IMR-90 (cell line): Measurements from ENCODE around the gene PSMD9. TPM values are rescaled to one million over a fixed set of nuclear protein-coding genes. Genes with fewer than 3 reads are reported as not detected.

ENCODE experiments used
- ATAC-seq: fragments of 200-7000 bp; cut with Tn5 transposase; 2 replicates; pipeline ENCODE4 v1.9.1; 2020; ENCODE audit warnings: low read depth, mild to moderate bottlenecking, moderate library complexity
- BruUV-seq: library from RNA; stranded (reverse); fragments of 400-500 nt; replicated peaks from 2 replicates; lab custom pipeline; 2021; lab: Mats Ljungman, UMichigan
- CTCF ChIA-PET: fragments of 300-600 bp; formaldehyde crosslinking; extraction: SDS; loops from one replicate; lab custom pipeline; 2021; ENCODE audit warnings: antibody characterized with exemption; lab: Yijun Ruan, JAX
- POLR2A ChIA-PET: fragments of 300-600 bp; sonication (Branson Sonifier 250); formaldehyde crosslinking; loops from one replicate; lab custom pipeline; 2022; ENCODE audit warnings: antibody characterized with exemption; ENCODE audit not compliant: unreplicated experiment; lab: Charles Lee
- DNase-seq: peaks from one replicate; pipeline ENCODE4 v3.0.0; 2013
- H2AFZ ChIP-seq: replicated peaks from 2 replicates; pipeline ENCODE3; 2013; ENCODE audit warnings: low read length, mild to moderate bottlenecking; ENCODE audit not compliant: poor library complexity
- H2AK5ac ChIP-seq: 2 replicates; pipeline ENCODE4 v1.6.1; 2013; ENCODE audit warnings: low read depth, low read length, inconsistent platforms
- H2AK9ac ChIP-seq: replicated peaks from 2 replicates; pipeline ENCODE3; 2013; ENCODE audit warnings: mild to moderate bottlenecking, low read depth, low read length, moderate library complexity; ENCODE audit not compliant: poor library complexity
- H2BK120ac ChIP-seq: 2 replicates; pipeline ENCODE4 v1.6.1; 2013; ENCODE audit warnings: low read depth, low read length, inconsistent platforms
- H2BK15ac ChIP-seq: 3 replicates; pipeline ENCODE4 v1.6.1; 2013; ENCODE audit warnings: low read depth, low read length, inconsistent platforms
- H2BK20ac ChIP-seq: 2 replicates; pipeline ENCODE4 v1.6.1; 2013; ENCODE audit warnings: low read depth, mild to moderate bottlenecking, inconsistent platforms, low read length, moderate library complexity
- H2BK5ac ChIP-seq: 2 replicates; pipeline ENCODE4 v1.6.1; 2013; ENCODE audit warnings: mild to moderate bottlenecking, low read depth, low read length, inconsistent platforms; ENCODE audit not compliant: poor library complexity, severe bottlenecking
- H3K14ac ChIP-seq: replicated peaks from 2 replicates; pipeline ENCODE4 v1.6.1; 2013; ENCODE audit warnings: low read depth, low read length, inconsistent platforms
- H3K18ac ChIP-seq: 2 replicates; pipeline ENCODE4 v1.6.1; 2013; ENCODE audit warnings: low read depth, low read length, control low read depth
- H3K23ac ChIP-seq: 2 replicates; pipeline ENCODE4 v1.6.1; 2013; ENCODE audit warnings: low read depth, low read length, inconsistent platforms
- H3K27ac ChIP-seq: 2 replicates; pipeline ENCODE4 v1.5.1; 2013; ENCODE audit warnings: mild to moderate bottlenecking, control low read depth, low read length; ENCODE audit not compliant: insufficient read depth
- H3K27me3 ChIP-seq: 2 replicates; pipeline ENCODE4 v1.6.1; 2013; ENCODE audit warnings: low read length; ENCODE audit not compliant: control insufficient read depth, insufficient read depth
- H3K36me3 ChIP-seq: 2 replicates; pipeline ENCODE4 v1.6.1; 2013; ENCODE audit warnings: low read length, mixed read lengths; ENCODE audit not compliant: control insufficient read depth, insufficient read depth
- H3K4ac ChIP-seq: 2 replicates; pipeline ENCODE4 v1.6.1; 2013; ENCODE audit warnings: low read depth, low read length, inconsistent platforms
- H3K4me1 ChIP-seq: 2 replicates; pipeline ENCODE4 v1.6.1; 2013; ENCODE audit warnings: low read length, mixed read lengths; ENCODE audit not compliant: control insufficient read depth, insufficient read depth
- H3K4me2 ChIP-seq: 2 replicates; pipeline ENCODE4 v1.6.1; 2013; ENCODE audit warnings: low read depth, mild to moderate bottlenecking, control low read depth, low read length, moderate library complexity
- H3K4me3 ChIP-seq: 2 replicates; pipeline ENCODE4 v1.5.1; 2013; ENCODE audit warnings: low read depth, mild to moderate bottlenecking, control low read depth, low read length, moderate library complexity; ENCODE audit not compliant: insufficient read depth
- H3K56ac ChIP-seq: 2 replicates; pipeline ENCODE4 v1.6.1; 2013; ENCODE audit warnings: low read length, inconsistent platforms; ENCODE audit not compliant: insufficient read depth; ENCODE audit errors: extremely low read depth
- H3K79me1 ChIP-seq, 2 experiments: 2 replicates each; pipeline ENCODE4 v1.6.1; 2013; ENCODE audit warnings: low read length in 2 of 2, inconsistent platforms in 1 of 2, low read depth in 1 of 2
- H3K9ac ChIP-seq: 2 replicates; pipeline ENCODE4 v1.6.1; 2013; ENCODE audit warnings: low read depth, low read length, control low read depth
- H3K9me1 ChIP-seq: 2 replicates; pipeline ENCODE4 v1.6.1; 2013; ENCODE audit warnings: low read length, inconsistent platforms; ENCODE audit not compliant: insufficient read depth
- H3K9me3 ChIP-seq: 2 replicates; pipeline ENCODE4 v1.6.1; 2013; ENCODE audit warnings: low read length; ENCODE audit not compliant: control insufficient read depth, insufficient read depth
- H4K20me1 ChIP-seq: 2 replicates; pipeline ENCODE4 v1.6.1; 2013; ENCODE audit warnings: low read length, inconsistent platforms; ENCODE audit not compliant: insufficient read depth
- H4K5ac ChIP-seq: 2 replicates; pipeline ENCODE4 v1.6.1; 2013; ENCODE audit warnings: mild to moderate bottlenecking, low read depth, low read length, control low read depth
- H4K8ac ChIP-seq, 2 experiments: 2 replicates each; pipeline ENCODE4 v1.6.1; 2013; ENCODE audit warnings: low read depth in 2 of 2, low read length in 2 of 2, control low read depth in 1 of 2, inconsistent platforms in 1 of 2
- H4K91ac ChIP-seq: 2 replicates; pipeline ENCODE4 v1.6.1; 2013; ENCODE audit warnings: low read depth, low read length, inconsistent platforms; ENCODE audit not compliant: insufficient read depth
- BHLHE40 ChIP-seq: fragments of 150-350 bp; IDR thresholded peaks from 2 replicates; pipeline ENCODE4 v1.6.1; 2016; ENCODE audit warnings: mild to moderate bottlenecking, low read depth, low read length
- CEBPB ChIP-seq: IDR thresholded peaks from 2 replicates; pipeline ENCODE4 v1.6.1; 2012; ENCODE audit warnings: low read depth, low read length, improper control_type of control experiment
- CHD1 ChIP-seq: IDR thresholded peaks from 2 replicates; pipeline ENCODE4 v1.6.1; 2012; ENCODE audit warnings: low read depth, low read length, improper control_type of control experiment
- CTCF ChIP-seq: conservative IDR thresholded peaks from 2 replicates; pipeline ENCODE4 v1.5.1; 2012; ENCODE audit warnings: mild to moderate bottlenecking, low read depth, low read length, improper control_type of control experiment
- ELK1 ChIP-seq: fragments of 150-350 bp; IDR thresholded peaks from 2 replicates; pipeline ENCODE4 v1.6.1; 2016; ENCODE audit warnings: low read depth, mild to moderate bottlenecking, low read length, moderate library complexity, borderline replicate concordance
- FOS ChIP-seq: fragments of 150-350 bp; IDR thresholded peaks from 2 replicates; pipeline ENCODE4 v1.6.1; 2016; ENCODE audit warnings: low read depth, low read length
- MAFK ChIP-seq: IDR thresholded peaks from 2 replicates; pipeline ENCODE4 v1.6.1; 2012; ENCODE audit warnings: low read depth, low read length, improper control_type of control experiment
- MAZ ChIP-seq: IDR thresholded peaks from 2 replicates; pipeline ENCODE4 v1.6.1; 2012; ENCODE audit warnings: low read depth, mild to moderate bottlenecking, low read length, improper control_type of control experiment, moderate library complexity, borderline replicate concordance
- MXI1 ChIP-seq: IDR thresholded peaks from 2 replicates; pipeline ENCODE4 v1.6.1; 2012; ENCODE audit warnings: low read depth, mild to moderate bottlenecking, low read length, moderate library complexity, borderline replicate concordance
- NFE2L2 ChIP-seq: fragments of 150-350 bp; IDR thresholded peaks from 2 replicates; pipeline ENCODE4 v1.6.1; 2016; ENCODE audit warnings: low read depth, mild to moderate bottlenecking, low read length
- POLR2A ChIP-seq: IDR thresholded peaks from 2 replicates; pipeline ENCODE4 v1.6.1; 2012; ENCODE audit warnings: mild to moderate bottlenecking, low read depth, low read length
- RAD21 ChIP-seq: IDR thresholded peaks from 2 replicates; pipeline ENCODE4 v1.6.1; 2012; ENCODE audit warnings: low read length, improper control_type of control experiment
- RCOR1 ChIP-seq: IDR thresholded peaks from 2 replicates; pipeline ENCODE4 v1.6.1; 2012; ENCODE audit warnings: mild to moderate bottlenecking, low read length, improper control_type of control experiment; ENCODE audit not compliant: insufficient replicate concordance
- RFX5 ChIP-seq: IDR thresholded peaks from 2 replicates; pipeline ENCODE4 v1.8.0; 2012; ENCODE audit warnings: low read depth, mild to moderate bottlenecking, low read length, moderate library complexity
- SMC3 ChIP-seq: fragments of 150-350 bp; IDR thresholded peaks from 2 replicates; pipeline ENCODE4 v1.6.1; 2016; ENCODE audit warnings: low read depth, mild to moderate bottlenecking, antibody characterized with exemption, low read length, moderate library complexity
- WGBS, 2 experiments: methylation state at CpG; one replicate each; pipeline versions ENCODE4 v1.1.5 to v1.1.7; 2013; ENCODE audit warnings: missing lambda C conversion rate in 2 of 2; ENCODE audit not compliant: insufficient read length in 1 of 2; ENCODE audit errors: extremely low coverage in 2 of 2; 5-methylcytosine and 5-hydroxymethylcytosine counted together
- dilution Hi-C: fragments of 300-500 bp; cut with HindIII; formaldehyde crosslinking; loops from one replicate; pipeline ENCODE4 v1.14.3; 2018; ENCODE audit warnings: low sequenced_read_pairs; ENCODE audit not compliant: unreplicated experiment
- in situ Hi-C: fragments of 300-500 bp; cut with MboI; formaldehyde crosslinking; loops from 3 replicates; pipeline ENCODE4 v1.14.3; 2019; ENCODE audit warnings: low sequenced_read_pairs, inconsistent platforms, mixed read lengths
- intact Hi-C: fragments of 100-400 bp; cut with micrococcal nuclease; formaldehyde crosslinking; loops from 2 replicates; pipeline ENCODE4 v1.10.0; 2022
- polyA plus RNA-seq, 3 experiments: library from polyadenylated mRNA; depleted of rRNA; stranded (reverse); fragments of >200 nt; gene quantifications; 2 replicates each; pipeline ENCODE4 v1.2.3, GENCODE V29; 2012; ENCODE audit warnings: low replicate concordance in 1 of 3
- total RNA-seq: library from RNA; depleted of rRNA; stranded (reverse); fragments of >200 nt; gene quantifications from 2 replicates; pipeline ENCODE4 v1.2.3, GENCODE V29; 2012
- TF ChIP-seq, protein P1 (sequence below): fragments of 150-350 bp; IDR thresholded peaks from 2 replicates; pipeline ENCODE4 v1.6.1; 2017; ENCODE audit warnings: mild to moderate bottlenecking, antibody characterized with exemption, low read length, low read depth

PSMD9 gene
- total and polyA plus RNA-seq, 2 of the 4 experiments (the other 2 are of a cell fraction): 135 to 142 TPM

DNA sequence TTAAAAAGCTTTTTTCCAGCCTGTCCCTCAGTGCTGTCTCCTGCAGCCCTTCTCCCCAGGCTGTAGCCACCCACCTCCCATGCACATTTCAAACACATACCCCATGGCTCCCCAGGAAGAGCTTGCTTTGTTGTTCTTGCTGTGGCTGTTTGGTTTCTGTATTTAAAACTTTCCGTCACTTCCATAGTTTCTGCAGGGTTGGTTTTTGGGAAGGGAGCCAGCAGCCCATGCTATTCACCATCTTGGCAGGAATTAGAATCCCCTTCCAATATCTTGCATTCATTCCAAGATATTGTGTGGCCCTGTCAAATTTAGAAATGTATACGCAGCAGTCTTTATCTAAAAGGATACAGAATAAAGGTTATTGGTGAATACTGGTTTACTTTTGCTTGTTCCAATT, 59.4 kb downstream of the PSMD9 start:
- no CpG with 5 or more reads among the region's 2 CpGs for WGBS, 2 experiments
- peak overlapping the region; percentile 19; the same call in 1 of the 2 replicates for H2BK20ac ChIP-seq
- no peak overlapping the region for H4K8ac ChIP-seq
- peak overlapping the region; percentile 1 for H2AFZ ChIP-seq
- peak overlapping the region; percentile 47 for H2BK5ac ChIP-seq
- peak overlapping the region; percentile 17 for H2BK120ac ChIP-seq
- H2BK15ac ChIP-seq: peak overlapping the region; percentile 55; the same call in 1 of the 3 replicates
- CTCF ChIA-PET: no interaction called here
- intact Hi-C loops (loop anchor here (1.0 kb wide), 1 partner anchor 20 kb away; no protein-coding TSS in a partner anchor), in situ Hi-C loops (no loop called here), dilution Hi-C loops (no loop called here)
- H3K14ac ChIP-seq: no peak overlapping the region
- no peaks in the 10 kb centered on the region for H3K9me1 ChIP-seq
- peak overlapping the region; percentile 7 for H2AK9ac ChIP-seq
- H3K56ac ChIP-seq: no peak overlapping the region
- H3K9ac ChIP-seq: no peak overlapping the region
- no peaks in the 10 kb centered on the region for H3K9me3 ChIP-seq
- H3K4me1 ChIP-seq: no peaks in the 10 kb centered on the region; the same call in 1 of the 2 replicates
- H3K79me1 ChIP-seq: peaks cover 0 to 4% of the 10 kb centered on the region in 2 experiments; a peak in 2 of 4 replicates
- H3K27ac ChIP-seq: no peak overlapping the region
- H3K4ac ChIP-seq: no peak overlapping the region
- peak overlapping the region; percentile 36; the same call in 1 of the 2 replicates for H3K4me2 ChIP-seq
- no peaks in the 10 kb centered on the region for H3K27me3 ChIP-seq
- DNase-seq (peak; percentile 7), ATAC-seq (no peak)
- H4K20me1 ChIP-seq: no peaks in the 10 kb centered on the region
- H3K4me3 ChIP-seq: no peak overlapping the region
- no peak overlapping the region for H3K23ac ChIP-seq
- H2AK5ac ChIP-seq: no peak overlapping the region
- no peak overlapping the region for H3K18ac ChIP-seq
- BruUV-seq: no TSS peak
- POLR2A ChIA-PET: no interaction called here
- H3K36me3 ChIP-seq: no peaks in the 10 kb centered on the region
- H4K91ac ChIP-seq: peak overlapping the region; percentile 20; the same call in 1 of the 2 replicates
- no peak for TF ChIP-seq MXI1
- TF ChIP-seq MAFK: no peak
- TF ChIP-seq SMC3: no peak
- TF ChIP-seq RAD21: no peak
- TF ChIP-seq CEBPB: no peak
- TF ChIP-seq FOS: no peak
- TF ChIP-seq CHD1: no peak
- no peak for TF ChIP-seq BHLHE40
- TF ChIP-seq CTCF: no peak
- TF ChIP-seq ELK1: no peak
- no peak for TF ChIP-seq RFX5
- TF ChIP-seq, protein P1, sequence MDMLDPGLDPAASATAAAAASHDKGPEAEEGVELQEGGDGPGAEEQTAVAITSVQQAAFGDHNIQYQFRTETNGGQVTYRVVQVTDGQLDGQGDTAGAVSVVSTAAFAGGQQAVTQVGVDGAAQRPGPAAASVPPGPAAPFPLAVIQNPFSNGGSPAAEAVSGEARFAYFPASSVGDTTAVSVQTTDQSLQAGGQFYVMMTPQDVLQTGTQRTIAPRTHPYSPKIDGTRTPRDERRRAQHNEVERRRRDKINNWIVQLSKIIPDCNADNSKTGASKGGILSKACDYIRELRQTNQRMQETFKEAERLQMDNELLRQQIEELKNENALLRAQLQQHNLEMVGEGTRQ: no peak
- no peak for TF ChIP-seq POLR2A
- TF ChIP-seq MAZ: no peak
- TF ChIP-seq NFE2L2: no peak
- no peak for TF ChIP-seq RCOR1
- peak overlapping the region; percentile 55; the same call in 1 of the 2 replicates for H4K5ac ChIP-seq
